ENCODE data around the gene CYLD.

The CYLD gene

GRCh38 chr16:50838165-50838564 lies 96.3 kb downstream of the CYLD start:
- no peak for DNase-seq (ENCODE audit: extremely low read depth, low read depth)
- TF ChIP-seq CTCF (IDR thresholded peaks at IDR 0.05; ENCODE audit: low read depth, low read length): no peak

GRCh38 chr16:50838885-50839284 lies 97.0 kb downstream of the CYLD start:
- TF ChIP-seq CTCF (IDR thresholded peaks at IDR 0.05; ENCODE audit: low read depth, low read length): no peak
- no peak for DNase-seq (ENCODE audit: extremely low read depth, low read depth)

- no peak for TF ChIP-seq CTCF (IDR thresholded peaks at IDR 0.05; ENCODE audit: low read depth, low read length)
These were observed 97.5 kb downstream of the CYLD start for GRCh38 chr16:50839356-50839755.

GRCh38 chr16:50839920-50840729 lies 98.2 kb downstream of the CYLD start:
- TF ChIP-seq CTCF (IDR thresholded peaks at IDR 0.05; ENCODE audit: low read depth, low read length): no peak
- DNase-seq (ENCODE audit: extremely low read depth, low read depth): no peak

More at GRCh38 chr16:50839356-50839755, 97.5 kb downstream of the CYLD start:
- no peak for DNase-seq (ENCODE audit: extremely low read depth, low read depth)

GRCh38 chr16:50841081-50841886 lies 99.4 kb downstream of the CYLD start:
- no peak for TF ChIP-seq CTCF (IDR thresholded peaks at IDR 0.05; ENCODE audit: low read depth, low read length)
- DNase-seq (ENCODE audit: extremely low read depth, low read depth): no peak

GRCh38 chr16:50842013-50842505 lies 100.2 kb downstream of the CYLD start:
- TF ChIP-seq CTCF (IDR thresholded peaks at IDR 0.05; ENCODE audit: low read depth, low read length): no peak
- DNase-seq (ENCODE audit: extremely low read depth, low read depth): no peak

- DNase-seq (ENCODE audit: extremely low read depth, low read depth): no peak
- no peak for TF ChIP-seq CTCF (IDR thresholded peaks at IDR 0.05; ENCODE audit: low read depth, low read length)
These were observed 100.7 kb downstream of the CYLD start for GRCh38 chr16:50842589-50842988.
